Stimulated activated naive B cell treated with anti-CD40 and anti-IgM and Interleukin-4, amounts not matched to agents 10 μg/mL and 1 μg/mL and 100 μg/mL, for 72 hours (primary cell): Measurements from ENCODE around the gene MAJIN.
A peak's percentile ranks its signal among the peaks of the same experiment; 100 is the strongest.

Experiments used
- ATAC-seq, 2 donors: fragments of 150-1000 bp; cut with Tn5 transposase; replicated peaks; 2 replicates each; pipeline ENCODE4 v1.10.0; 2021; ENCODE audit warnings: moderate library complexity in 1 of 2
- DNase-seq: peaks from one replicate; pipeline ENCODE4 v3.0.0; 2021
- H3K27ac Mint-ChIP-seq: one replicate; pipeline ENCODE4 v1.8.0; 2022; ENCODE audit warnings: mild to moderate bottlenecking, mixed read lengths
- H3K27me3 Mint-ChIP-seq, 2 donors: one replicate each; pipeline ENCODE4 v1.8.0; 2022; ENCODE audit warnings: mixed read lengths in 2 of 2
- H3K36me3 Mint-ChIP-seq, 2 donors: one replicate each; pipeline ENCODE4 v1.8.0; 2022; ENCODE audit warnings: mixed read lengths in 2 of 2, mild to moderate bottlenecking in 1 of 2
- H3K4me1 Mint-ChIP-seq, 2 donors: one replicate each; pipeline ENCODE4 v1.8.0; 2022; ENCODE audit warnings: mixed read lengths in 2 of 2, mild to moderate bottlenecking in 1 of 2
- H3K4me3 Mint-ChIP-seq, 2 donors: one replicate each; pipeline ENCODE4 v1.8.0; 2022; ENCODE audit warnings: mild to moderate bottlenecking in 2 of 2, mixed read lengths in 2 of 2, moderate library complexity in 1 of 2
- H3K9me3 Mint-ChIP-seq, 2 donors: one replicate each; pipeline ENCODE4 v1.8.0; 2022; ENCODE audit warnings: mixed read lengths in 2 of 2, mild to moderate bottlenecking in 1 of 2

MAJIN gene

GRCh38 chr11:64892838-64893193, 79.1 kb downstream of the MAJIN start:
- Mint-ChIP-seq H3K36me3 (peaks cover 16 to 17% of the 10 kb centered on the region in 2 donors), H3K9me3 (no peaks in the 10 kb centered on the region), H3K4me1 (peaks cover 31 to 55% of the 10 kb centered on the region in 2 donors), H3K27ac (no peak overlapping the region), H3K4me3 (no peak overlapping the region), H3K27me3 (no peaks in the 10 kb centered on the region)
- ATAC-seq (no peak), DNase-seq (no peak)

- DNase-seq = no peak
- Mint-ChIP-seq H3K4me1 (peaks cover 32 to 57% of the 10 kb centered on the region in 2 donors), H3K27me3 (no peaks in the 10 kb centered on the region), H3K9me3 (no peaks in the 10 kb centered on the region), H3K27ac (peak overlapping the region; percentile 33), H3K36me3 (peaks cover 14 to 15% of the 10 kb centered on the region in 2 donors), H3K4me3 (no peak overlapping the region)
- ATAC-seq = no peak
Observed at GRCh38 chr11:64892411-64892831, 79.5 kb downstream of the MAJIN start.

GRCh38 chr11:64891880-64892279, 80.0 kb downstream of the MAJIN start:
- Mint-ChIP-seq H3K27ac (peak overlapping the region; percentile 33), H3K36me3 (peaks cover 9% of the 10 kb centered on the region in 2 donors)

GRCh38 chr11:64891215-64891848, 80.6 kb downstream of the MAJIN start:
- Mint-ChIP-seq H3K4me1 (peaks cover 34 to 61% of the 10 kb centered on the region in 2 donors), H3K27me3 (no peaks in the 10 kb centered on the region), H3K9me3 (no peaks in the 10 kb centered on the region), H3K27ac (peak overlapping the region; percentile 33), H3K4me3 (no peak overlapping the region), H3K36me3 (peaks cover 9% of the 10 kb centered on the region in 2 donors)
- DNase-seq = no peak
- no peak for ATAC-seq

More at GRCh38 chr11:64891880-64892279, 80.0 kb downstream of the MAJIN start:
- ATAC-seq (no peak), DNase-seq (no peak)
- no peaks in the 10 kb centered on the region for H3K9me3 Mint-ChIP-seq
- no peaks in the 10 kb centered on the region for H3K27me3 Mint-ChIP-seq
- H3K4me3 Mint-ChIP-seq = no peak overlapping the region
- peaks cover 34 to 61% of the 10 kb centered on the region in 2 donors for H3K4me1 Mint-ChIP-seq

- Mint-ChIP-seq H3K4me1 (peaks cover 38 to 68% of the 10 kb centered on the region in 2 donors), H3K27me3 (no peaks in the 10 kb centered on the region), H3K4me3 (no peak overlapping the region), H3K36me3 (peaks cover 2 to 3% of the 10 kb centered on the region in 2 donors), H3K27ac (peak overlapping the region; percentile 69), H3K9me3 (no peaks in the 10 kb centered on the region)
- no peak for DNase-seq
- ATAC-seq = no peak
Observed at GRCh38 chr11:64890522-64890939, 81.4 kb downstream of the MAJIN start.

- no peak overlapping the region for H3K27ac Mint-ChIP-seq
- H3K36me3 Mint-ChIP-seq = no peaks in the 10 kb centered on the region
- H3K27me3 Mint-ChIP-seq = no peaks in the 10 kb centered on the region
- DNase-seq (no peak), ATAC-seq (no peak)
- H3K9me3 Mint-ChIP-seq = no peaks in the 10 kb centered on the region
- H3K4me3 Mint-ChIP-seq = no peak overlapping the region
- H3K4me1 Mint-ChIP-seq = peaks cover 40 to 69% of the 10 kb centered on the region in 2 donors
Observed at GRCh38 chr11:64888729-64889511, 83.0 kb downstream of the MAJIN start.

- DNase-seq (no peak), ATAC-seq (no peak)
- peak overlapping the region; percentile 81 to 84 for H3K4me3 Mint-ChIP-seq
- H3K4me1 Mint-ChIP-seq = peaks cover 41 to 65% of the 10 kb centered on the region in 2 donors
- H3K27me3 Mint-ChIP-seq = no peaks in the 10 kb centered on the region
- H3K27ac Mint-ChIP-seq = peak overlapping the region; percentile 83
- no peaks in the 10 kb centered on the region for H3K36me3 Mint-ChIP-seq
- H3K9me3 Mint-ChIP-seq = no peaks in the 10 kb centered on the region
Observed at GRCh38 chr11:64888406-64888728, 83.5 kb downstream of the MAJIN start.
